AG09319 (cell line): ENCODE data around the gene SCLY.

Source experiments
- DNase-seq: peaks from one replicate; pipeline ENCODE4 v3.0.0-alpha.2; 2010; ENCODE audit warnings: low read depth; ENCODE audit errors: extremely low read depth
- TF ChIP-seq, protein P1 (sequence below): IDR thresholded peaks from 2 replicates; pipeline ENCODE4 v1.5.1; 2011; ENCODE audit warnings: low read depth, mild to moderate bottlenecking, inconsistent platforms, low read length, moderate library complexity

The SCLY gene

DNA sequence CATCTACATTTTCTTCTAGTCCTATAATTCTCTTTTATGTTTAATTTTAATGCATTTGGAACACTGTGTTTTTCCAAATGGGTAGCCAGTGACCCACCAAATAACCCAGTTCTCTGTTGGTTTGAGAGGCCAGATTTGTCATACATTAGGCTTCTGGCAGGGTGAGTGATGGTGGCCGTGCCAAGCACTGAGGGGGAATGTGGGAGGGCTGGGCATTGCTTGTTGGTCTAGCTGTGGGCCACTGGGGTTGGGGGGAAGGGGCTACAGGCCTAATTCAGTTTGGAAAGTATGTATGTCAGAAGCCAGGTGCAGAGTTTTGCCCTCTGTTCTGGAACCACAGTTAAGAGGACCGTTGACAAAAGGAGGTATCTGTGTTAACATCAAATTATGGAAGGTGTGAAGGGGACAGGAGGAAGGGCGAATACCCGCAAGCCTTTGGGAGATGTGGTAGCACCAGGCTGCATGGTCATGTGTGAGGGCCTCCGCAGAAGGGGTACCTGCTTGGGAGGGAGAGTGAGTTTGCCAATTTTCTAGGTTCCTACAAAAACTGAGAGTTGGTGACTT lies 38.1 kb upstream of the SCLY start:
- TF ChIP-seq, protein P1, sequence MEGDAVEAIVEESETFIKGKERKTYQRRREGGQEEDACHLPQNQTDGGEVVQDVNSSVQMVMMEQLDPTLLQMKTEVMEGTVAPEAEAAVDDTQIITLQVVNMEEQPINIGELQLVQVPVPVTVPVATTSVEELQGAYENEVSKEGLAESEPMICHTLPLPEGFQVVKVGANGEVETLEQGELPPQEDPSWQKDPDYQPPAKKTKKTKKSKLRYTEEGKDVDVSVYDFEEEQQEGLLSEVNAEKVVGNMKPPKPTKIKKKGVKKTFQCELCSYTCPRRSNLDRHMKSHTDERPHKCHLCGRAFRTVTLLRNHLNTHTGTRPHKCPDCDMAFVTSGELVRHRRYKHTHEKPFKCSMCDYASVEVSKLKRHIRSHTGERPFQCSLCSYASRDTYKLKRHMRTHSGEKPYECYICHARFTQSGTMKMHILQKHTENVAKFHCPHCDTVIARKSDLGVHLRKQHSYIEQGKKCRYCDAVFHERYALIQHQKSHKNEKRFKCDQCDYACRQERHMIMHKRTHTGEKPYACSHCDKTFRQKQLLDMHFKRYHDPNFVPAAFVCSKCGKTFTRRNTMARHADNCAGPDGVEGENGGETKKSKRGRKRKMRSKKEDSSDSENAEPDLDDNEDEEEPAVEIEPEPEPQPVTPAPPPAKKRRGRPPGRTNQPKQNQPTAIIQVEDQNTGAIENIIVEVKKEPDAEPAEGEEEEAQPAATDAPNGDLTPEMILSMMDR = no peak

DNA sequence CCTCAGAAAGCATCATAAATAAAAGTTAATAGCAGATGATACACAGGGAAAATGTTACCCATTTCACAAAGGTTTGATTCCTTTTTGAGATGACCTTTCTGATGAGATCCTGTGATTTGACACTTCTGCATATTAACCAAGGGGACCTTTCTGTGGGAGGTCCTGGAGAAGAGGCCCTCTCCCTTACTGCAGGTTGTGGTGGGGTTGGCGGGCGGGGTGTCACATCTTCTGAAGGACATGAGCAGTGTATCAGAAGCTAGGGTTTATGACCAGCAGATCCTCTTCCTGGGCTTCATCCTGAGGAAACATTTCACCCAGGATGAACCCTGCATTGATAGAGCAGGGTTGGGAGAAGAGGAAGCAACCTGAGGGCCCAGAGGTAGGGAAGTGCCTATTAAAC lies 37.2 kb upstream of the SCLY start:
- TF ChIP-seq, protein P1 = no peak
- no peak for DNase-seq

More for the DNA sequence above, 38.1 kb upstream of the SCLY start:
- DNase-seq = no peak

DNA sequence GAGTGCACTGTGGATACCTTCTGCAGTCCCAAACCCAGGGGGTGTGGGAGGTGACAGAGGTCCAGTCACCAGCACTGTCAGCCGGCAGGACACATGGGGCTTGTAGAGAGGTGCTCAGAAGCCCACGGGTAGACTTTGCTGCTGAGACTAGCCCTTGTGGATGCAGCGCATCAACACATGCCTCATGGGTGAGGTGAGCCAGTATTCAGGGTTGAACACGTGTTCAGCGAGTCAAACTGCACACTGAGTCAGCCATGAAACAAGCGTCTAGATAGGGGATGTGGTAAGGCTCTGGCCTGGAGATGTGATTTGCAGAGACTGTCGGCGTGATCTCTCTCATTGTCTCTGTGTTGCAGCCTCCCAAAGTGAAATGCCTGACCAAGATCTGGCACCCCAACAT lies 35.8 kb upstream of the SCLY start:
- TF ChIP-seq, protein P1 = no peak
- DNase-seq = no peak

- TF ChIP-seq, protein P1 = no peak
Observed at GRCh38 chr2:238025741-238026360, 35.0 kb upstream of the SCLY start.

DNA sequence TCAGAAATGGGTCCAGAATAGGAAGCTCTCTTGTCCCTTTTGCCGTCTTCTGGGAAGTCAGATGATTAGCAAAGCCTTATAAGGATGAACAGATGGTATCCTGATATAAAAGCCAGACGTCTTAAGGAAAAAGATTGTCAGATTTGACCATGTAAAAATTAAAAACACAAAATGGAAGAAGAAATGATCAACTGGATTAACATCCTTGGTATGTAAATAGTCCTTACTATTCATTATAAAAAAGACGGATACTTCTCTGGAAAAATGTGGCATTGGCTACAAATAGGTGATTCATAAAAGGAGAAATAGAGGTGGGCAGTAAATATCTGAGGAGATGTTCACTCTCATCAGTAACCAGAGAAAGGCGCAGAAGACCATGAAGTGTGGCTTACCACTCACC lies 33.7 kb upstream of the SCLY start:
- DNase-seq = no peak
- TF ChIP-seq, protein P1 = no peak

More at GRCh38 chr2:238025741-238026360, 35.0 kb upstream of the SCLY start:
- no peak for DNase-seq

DNA sequence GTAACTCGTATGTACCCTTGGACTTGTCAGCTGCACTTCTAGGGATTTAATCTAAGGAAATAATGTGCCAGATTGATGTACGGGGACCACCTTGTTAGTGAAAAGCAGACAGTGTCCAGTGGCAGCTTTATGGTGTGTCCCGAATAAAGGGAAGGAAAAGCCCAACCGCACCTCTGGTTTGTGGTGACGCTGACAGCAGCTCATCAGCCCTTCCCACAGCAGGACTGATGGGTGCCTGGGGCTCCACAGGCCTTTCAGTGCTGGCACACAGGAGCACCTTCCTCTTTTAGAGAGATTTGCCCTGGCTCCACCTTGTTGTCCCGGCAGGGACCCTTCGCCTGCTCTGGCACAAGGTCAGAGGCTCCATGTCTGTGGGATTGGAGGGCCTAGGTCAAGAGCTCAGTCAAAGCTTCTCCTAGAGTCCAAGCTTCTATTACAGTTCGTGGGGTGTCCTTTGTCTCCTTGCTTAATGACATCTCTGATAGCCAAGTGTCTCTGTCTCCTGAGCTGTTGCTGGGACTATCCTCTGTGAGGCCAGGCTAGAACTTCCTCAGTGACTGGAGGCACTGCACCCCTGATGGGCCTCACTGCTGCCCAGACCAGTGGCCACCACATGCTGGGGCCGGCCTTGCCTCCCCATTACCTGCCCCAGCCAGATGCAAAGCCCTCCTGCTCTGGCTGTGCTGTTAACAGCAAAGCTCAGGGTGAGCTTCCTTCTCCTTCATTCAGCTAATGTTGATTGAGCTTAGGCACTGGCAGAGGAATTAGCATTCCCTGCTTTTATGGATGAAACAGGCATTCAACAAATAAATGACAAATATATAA lies 33.0 kb upstream of the SCLY start:
- DNase-seq = no peak
- TF ChIP-seq, protein P1 = no peak

- TF ChIP-seq, protein P1 = no peak
- no peak for DNase-seq
Observed at GRCh38 chr2:238029853-238030252, 30.9 kb upstream of the SCLY start.
